ENCODE data around the gene HSD17B2.

Gene HSD17B2

GRCh38 chr16:82027629-82028064 lies 7.4 kb upstream of the HSD17B2 start:
- no peak overlapping the region for H3K27ac ChIP-seq (ENCODE audit: low read depth, low read length)
- H3K27me3 ChIP-seq (ENCODE audit: control insufficient read depth, low read length) = peaks cover 17% of the 10 kb centered on the region
- no peaks in the 10 kb centered on the region for H3K79me2 ChIP-seq (ENCODE audit: control insufficient read depth, low read length)
- no peaks in the 10 kb centered on the region for H3K9me3 ChIP-seq (ENCODE audit: control insufficient read depth, insufficient read depth, low read length)
- no peak overlapping the region for H3K4me2 ChIP-seq (ENCODE audit: low read length)
- no peaks in the 10 kb centered on the region for H3K4me1 ChIP-seq (ENCODE audit: control insufficient read depth, low read length)
- H3F3A ChIP-seq (ENCODE audit: control insufficient read depth, insufficient read depth) = no peaks in the 10 kb centered on the region
- no peaks in the 10 kb centered on the region for H3K36me3 ChIP-seq (ENCODE audit: control insufficient read depth, low read length)
- no peaks in the 10 kb centered on the region for H4K20me1 ChIP-seq (ENCODE audit: control insufficient read depth, insufficient read depth, low read depth, low read length)
- no peaks in the 10 kb centered on the region for H3K9me2 ChIP-seq (replicated peaks; ENCODE audit: control insufficient read depth, low read length)
- TF ChIP-seq EZH2phosphoT487 (IDR thresholded peaks at IDR 0.05; ENCODE audit: borderline replicate concordance, low read length) (no peak), CTCF (IDR thresholded peaks at IDR 0.05; ENCODE audit: low read depth, low read length, poor library complexity, severe bottlenecking) (no peak)
- no peak overlapping the region for H3K4me3 ChIP-seq (ENCODE audit: low read length)

- no peaks in the 10 kb centered on the region for H4K20me1 ChIP-seq (ENCODE audit: control insufficient read depth, insufficient read depth, low read depth, low read length)
- H3K27me3 ChIP-seq (ENCODE audit: control insufficient read depth, low read length) = peaks cover 6% of the 10 kb centered on the region
- H3F3A ChIP-seq (ENCODE audit: control insufficient read depth, insufficient read depth) = no peaks in the 10 kb centered on the region
- no peak overlapping the region for H3K4me3 ChIP-seq (ENCODE audit: low read length)
- H3K79me2 ChIP-seq (ENCODE audit: control insufficient read depth, low read length) = no peaks in the 10 kb centered on the region
- no peaks in the 10 kb centered on the region for H3K36me3 ChIP-seq (ENCODE audit: control insufficient read depth, low read length)
- no peaks in the 10 kb centered on the region for H3K4me1 ChIP-seq (ENCODE audit: control insufficient read depth, low read length)
- no peaks in the 10 kb centered on the region for H3K9me2 ChIP-seq (replicated peaks; ENCODE audit: control insufficient read depth, low read length)
- H3K4me2 ChIP-seq (ENCODE audit: low read length) = no peak overlapping the region
- H3K9me3 ChIP-seq (ENCODE audit: control insufficient read depth, insufficient read depth, low read length) = no peaks in the 10 kb centered on the region
- TF ChIP-seq CTCF (IDR thresholded peaks at IDR 0.05; ENCODE audit: low read depth, low read length, poor library complexity, severe bottlenecking) (peak; percentile 13), EZH2phosphoT487 (IDR thresholded peaks at IDR 0.05; ENCODE audit: borderline replicate concordance, low read length) (no peak)
- no peak overlapping the region for H3K27ac ChIP-seq (ENCODE audit: low read depth, low read length)
Observed at GRCh38 chr16:82031116-82032084, 3.7 kb upstream of the HSD17B2 start.

GRCh38 chr16:82033006-82033405 lies 2.0 kb upstream of the HSD17B2 start:
- Histone ChIP-seq H3K9me2 (replicated peaks; ENCODE audit: control insufficient read depth, low read length) (no peaks in the 10 kb centered on the region), H3F3A (ENCODE audit: control insufficient read depth, insufficient read depth) (no peaks in the 10 kb centered on the region), H3K79me2 (ENCODE audit: control insufficient read depth, low read length) (no peaks in the 10 kb centered on the region), H3K4me1 (ENCODE audit: control insufficient read depth, low read length) (no peaks in the 10 kb centered on the region), H3K4me3 (ENCODE audit: low read length) (no peak overlapping the region), H3K9me3 (ENCODE audit: control insufficient read depth, insufficient read depth, low read length) (no peaks in the 10 kb centered on the region), H4K20me1 (ENCODE audit: control insufficient read depth, insufficient read depth, low read depth, low read length) (no peaks in the 10 kb centered on the region), H3K4me2 (ENCODE audit: low read length) (no peak overlapping the region), H3K36me3 (ENCODE audit: control insufficient read depth, low read length) (no peaks in the 10 kb centered on the region), H3K27me3 (ENCODE audit: control insufficient read depth, low read length) (no peaks in the 10 kb centered on the region), H3K27ac (ENCODE audit: low read depth, low read length) (no peak overlapping the region)
- no peak for TF ChIP-seq EZH2phosphoT487 (IDR thresholded peaks at IDR 0.05; ENCODE audit: borderline replicate concordance, low read length)
